HL-60 (cell line): ENCODE results near the gene SPOCK3.
A peak's percentile ranks its signal among the peaks of the same experiment; 100 is the strongest.
"Not testable (repeated sequence)": the region's sequence is repeated elsewhere in the genome, so short reads cannot be mapped to it uniquely, and the experiment has no call there.

Experiments used
- DNase-seq, 2 experiments: peaks; one replicate each; pipeline ENCODE4 v3.0.0-alpha.2; 2010 to 2020; ENCODE audit warnings: low read depth in 1 of 2, low spot score in 1 of 2
- H3K27ac ChIP-seq: fragments of 250-450 bp; sonication (Bioruptor Pico); replicated peaks from 2 replicates; pipeline ENCODE4 v1.5.1; 2020; ENCODE audit warnings: mild to moderate bottlenecking, moderate library complexity
- H3K27me3 ChIP-seq: fragments of 250-450 bp; sonication (Bioruptor Pico); 2 replicates; pipeline ENCODE4 v1.5.1; 2021; ENCODE audit warnings: mild to moderate bottlenecking, moderate library complexity; ENCODE audit not compliant: insufficient read depth, poor library complexity, severe bottlenecking
- H3K4me3 ChIP-seq: replicated peaks from 2 replicates; pipeline ENCODE4 v1.5.1; 2011; ENCODE audit warnings: mild to moderate bottlenecking, control low read depth, low read length; ENCODE audit not compliant: insufficient read depth
- GABPA ChIP-seq: IDR thresholded peaks from 2 replicates; pipeline ENCODE4 v1.6.1; 2012; ENCODE audit warnings: low read depth
- POLR2AphosphoS5 ChIP-seq: IDR thresholded peaks from 2 replicates; pipeline ENCODE4 v1.6.1; 2012; ENCODE audit warnings: low read depth
- REST ChIP-seq: IDR thresholded peaks from 2 replicates; pipeline ENCODE4 v1.6.1; 2012; ENCODE audit warnings: low read depth; ENCODE audit not compliant: insufficient replicate concordance
- SPI1 ChIP-seq: IDR thresholded peaks from 2 replicates; pipeline ENCODE4 v1.6.1; 2012; ENCODE audit warnings: low read depth, mild to moderate bottlenecking, borderline replicate concordance
- long read RNA-seq: library from polyadenylated mRNA; unstranded; transcript quantifications from one replicate; pipeline ENCODE4 v2.0.0, GENCODE V29; 2020
- TF ChIP-seq, protein P1 (sequence below): IDR thresholded peaks from one replicate; pipeline ENCODE4 v1.5.1; 2011; ENCODE audit warnings: low read length, control low read depth, inconsistent platforms; ENCODE audit not compliant: insufficient read depth

The SPOCK3 gene
- long read RNA-seq, partial matches to known transcripts, result 0 of 1 reads
- long read RNA-seq, other reads (novel, unspliced or antisense), result 1 of 1 reads

DNA sequence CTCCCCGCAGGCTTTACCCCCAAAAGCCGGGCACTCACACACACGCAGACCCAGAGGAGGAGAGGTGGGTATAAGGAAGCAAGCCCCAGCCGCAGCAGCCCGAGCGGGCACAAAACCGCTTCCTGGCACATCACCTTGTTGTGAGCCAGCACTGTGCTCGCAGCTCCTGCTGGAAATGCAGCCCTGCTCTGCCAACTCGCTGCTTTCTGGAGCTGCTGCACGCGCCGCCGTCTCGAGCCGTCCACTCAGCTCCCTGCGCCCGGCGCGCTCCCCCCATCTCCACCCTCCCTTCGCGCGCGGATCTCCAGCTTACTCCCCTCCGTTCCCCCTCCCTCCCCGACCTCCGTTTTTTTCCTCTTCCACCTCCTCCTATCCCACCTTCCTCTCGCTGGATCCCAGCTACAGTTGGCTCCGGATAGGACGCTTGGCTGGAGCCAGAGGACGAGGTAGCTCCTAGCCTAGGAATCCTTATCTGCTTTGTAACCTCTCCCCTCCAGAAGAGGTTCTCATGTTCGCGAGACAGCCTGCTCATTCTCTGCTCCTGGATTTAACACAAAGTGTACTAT is at the start of gene SPOCK3:
Gene SPOCK3 (minus strand): TSS at position 179 of the 566 bp plus-strand sequence.
- Histone ChIP-seq H3K27ac (no peak within 1 kb of the TSS), H3K27me3 (peaks cover 18% of the 10 kb centered on the region), H3K4me3 (peak within 1 kb of the TSS; percentile 48)
- TF ChIP-seq, protein P1, sequence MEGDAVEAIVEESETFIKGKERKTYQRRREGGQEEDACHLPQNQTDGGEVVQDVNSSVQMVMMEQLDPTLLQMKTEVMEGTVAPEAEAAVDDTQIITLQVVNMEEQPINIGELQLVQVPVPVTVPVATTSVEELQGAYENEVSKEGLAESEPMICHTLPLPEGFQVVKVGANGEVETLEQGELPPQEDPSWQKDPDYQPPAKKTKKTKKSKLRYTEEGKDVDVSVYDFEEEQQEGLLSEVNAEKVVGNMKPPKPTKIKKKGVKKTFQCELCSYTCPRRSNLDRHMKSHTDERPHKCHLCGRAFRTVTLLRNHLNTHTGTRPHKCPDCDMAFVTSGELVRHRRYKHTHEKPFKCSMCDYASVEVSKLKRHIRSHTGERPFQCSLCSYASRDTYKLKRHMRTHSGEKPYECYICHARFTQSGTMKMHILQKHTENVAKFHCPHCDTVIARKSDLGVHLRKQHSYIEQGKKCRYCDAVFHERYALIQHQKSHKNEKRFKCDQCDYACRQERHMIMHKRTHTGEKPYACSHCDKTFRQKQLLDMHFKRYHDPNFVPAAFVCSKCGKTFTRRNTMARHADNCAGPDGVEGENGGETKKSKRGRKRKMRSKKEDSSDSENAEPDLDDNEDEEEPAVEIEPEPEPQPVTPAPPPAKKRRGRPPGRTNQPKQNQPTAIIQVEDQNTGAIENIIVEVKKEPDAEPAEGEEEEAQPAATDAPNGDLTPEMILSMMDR, result no peak
- no peak for TF ChIP-seq GABPA
- TF ChIP-seq POLR2AphosphoS5, result no peak
- TF ChIP-seq REST, result no peak
- DNase-seq, result no peak

- Histone ChIP-seq H3K27ac (no peak overlapping the region), H3K27me3 (no peaks in the 10 kb centered on the region), H3K4me3 (no peak overlapping the region)
- DNase-seq, result no peak
- TF ChIP-seq SPI1 (no peak), REST (no peak), POLR2AphosphoS5 (no peak), GABPA (no peak)
- TF ChIP-seq, protein P1, result no peak
Measured at GRCh38 chr4:167282171-167282864, 48.0 kb upstream of the SPOCK3 start.

DNA sequence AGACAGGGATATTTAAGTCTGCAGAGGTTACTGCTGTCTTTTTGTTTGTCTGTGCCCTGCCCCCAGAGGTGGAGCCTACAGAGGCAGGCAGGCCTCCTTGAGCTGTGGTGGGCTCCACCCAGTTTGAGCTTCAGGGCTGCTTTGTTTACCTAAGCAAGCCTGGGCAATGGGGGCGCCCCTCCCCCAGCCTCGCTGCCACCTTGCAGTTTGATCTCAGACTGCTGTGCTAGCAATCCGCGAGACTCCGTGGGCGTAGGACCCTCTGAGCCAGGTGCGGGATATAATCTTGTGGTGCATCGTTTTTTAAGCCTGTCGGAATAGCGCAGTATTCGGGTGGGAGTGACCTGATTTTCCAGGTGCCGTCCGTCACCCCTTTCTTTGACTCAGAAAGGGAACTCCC is 47.3 kb upstream of the SPOCK3 start:
- H3K4me3 ChIP-seq, DNase-seq, H3K27ac ChIP-seq, H3K27me3 ChIP-seq: not testable (repeated sequence)

GRCh38 chr4:167274351-167274750 is 40.1 kb upstream of the SPOCK3 start:
- H3K27me3 ChIP-seq, result no peaks in the 10 kb centered on the region
- no peak overlapping the region for H3K4me3 ChIP-seq
- TF ChIP-seq, protein P1, result no peak
- TF ChIP-seq REST (no peak), POLR2AphosphoS5 (no peak), SPI1 (no peak), GABPA (no peak)
- H3K27ac ChIP-seq, result no peak overlapping the region
- no peak for DNase-seq
